ENCODE data around the gene PRIM1.
"Not testable (repeated sequence)": the region's sequence is repeated elsewhere in the genome, so short reads cannot be mapped to it uniquely, and the experiment has no call there.

PRIM1 gene

DNA sequence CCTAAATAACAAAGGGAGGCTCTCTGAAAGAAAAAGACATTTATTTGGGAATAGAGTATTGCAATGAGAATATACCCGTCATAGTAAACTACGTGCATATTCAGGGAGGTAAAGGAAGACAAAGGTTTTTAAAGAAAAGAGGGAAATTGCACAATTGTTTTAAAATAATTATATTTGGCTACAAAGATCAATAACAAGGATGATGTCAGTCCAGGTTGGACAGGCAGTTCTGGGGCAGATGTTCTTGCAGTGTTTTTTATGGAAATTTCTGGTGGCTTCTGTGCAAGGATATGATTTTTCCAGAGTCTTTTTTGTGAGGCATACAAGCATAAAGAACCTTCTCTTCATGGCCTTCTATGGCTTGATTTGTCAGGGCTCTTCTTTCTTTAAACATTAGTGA, 40.6 kb upstream of the PRIM1 start:
- Histone ChIP-seq H3K36me3 (ENCODE audit: insufficient read depth, low read length) (no peaks in the 10 kb centered on the region), H3K4me1 (ENCODE audit: insufficient read depth, low read length, poor library complexity, severe bottlenecking) (no peaks in the 10 kb centered on the region), H3K79me2 (ENCODE audit: insufficient read depth, low read length) (no peaks in the 10 kb centered on the region), H3K4me3 (ENCODE audit: low read length, poor library complexity, severe bottlenecking) (no peak overlapping the region), H3F3A (ENCODE audit: low read depth) (no peaks in the 10 kb centered on the region), H3K9ac (ENCODE audit: low read depth, low read length, poor library complexity, severe bottlenecking) (no peak overlapping the region), H2AFZ (ENCODE audit: low read length) (no peak overlapping the region), H3K4me2 (ENCODE audit: low read depth, low read length, poor library complexity, severe bottlenecking) (no peak overlapping the region), H3K9me3 (ENCODE audit: insufficient read depth, low read depth, low read length) (no peaks in the 10 kb centered on the region), H4K20me1 (ENCODE audit: insufficient read depth, low read length, poor library complexity, severe bottlenecking) (no peaks in the 10 kb centered on the region), H3K27me3 (ENCODE audit: insufficient read depth, low read length, poor library complexity, severe bottlenecking) (no peaks in the 10 kb centered on the region), H3K9me2 (replicated peaks; ENCODE audit: low read depth, low read length) (no peaks in the 10 kb centered on the region)
- TF ChIP-seq, protein P1, sequence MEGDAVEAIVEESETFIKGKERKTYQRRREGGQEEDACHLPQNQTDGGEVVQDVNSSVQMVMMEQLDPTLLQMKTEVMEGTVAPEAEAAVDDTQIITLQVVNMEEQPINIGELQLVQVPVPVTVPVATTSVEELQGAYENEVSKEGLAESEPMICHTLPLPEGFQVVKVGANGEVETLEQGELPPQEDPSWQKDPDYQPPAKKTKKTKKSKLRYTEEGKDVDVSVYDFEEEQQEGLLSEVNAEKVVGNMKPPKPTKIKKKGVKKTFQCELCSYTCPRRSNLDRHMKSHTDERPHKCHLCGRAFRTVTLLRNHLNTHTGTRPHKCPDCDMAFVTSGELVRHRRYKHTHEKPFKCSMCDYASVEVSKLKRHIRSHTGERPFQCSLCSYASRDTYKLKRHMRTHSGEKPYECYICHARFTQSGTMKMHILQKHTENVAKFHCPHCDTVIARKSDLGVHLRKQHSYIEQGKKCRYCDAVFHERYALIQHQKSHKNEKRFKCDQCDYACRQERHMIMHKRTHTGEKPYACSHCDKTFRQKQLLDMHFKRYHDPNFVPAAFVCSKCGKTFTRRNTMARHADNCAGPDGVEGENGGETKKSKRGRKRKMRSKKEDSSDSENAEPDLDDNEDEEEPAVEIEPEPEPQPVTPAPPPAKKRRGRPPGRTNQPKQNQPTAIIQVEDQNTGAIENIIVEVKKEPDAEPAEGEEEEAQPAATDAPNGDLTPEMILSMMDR (conservative IDR thresholded peaks at IDR 0.05; ENCODE audit: low read length), result no peak
- TF ChIP-seq EZH2phosphoT487 (IDR thresholded peaks at IDR 0.05; ENCODE audit: borderline replicate concordance), result no peak

DNA sequence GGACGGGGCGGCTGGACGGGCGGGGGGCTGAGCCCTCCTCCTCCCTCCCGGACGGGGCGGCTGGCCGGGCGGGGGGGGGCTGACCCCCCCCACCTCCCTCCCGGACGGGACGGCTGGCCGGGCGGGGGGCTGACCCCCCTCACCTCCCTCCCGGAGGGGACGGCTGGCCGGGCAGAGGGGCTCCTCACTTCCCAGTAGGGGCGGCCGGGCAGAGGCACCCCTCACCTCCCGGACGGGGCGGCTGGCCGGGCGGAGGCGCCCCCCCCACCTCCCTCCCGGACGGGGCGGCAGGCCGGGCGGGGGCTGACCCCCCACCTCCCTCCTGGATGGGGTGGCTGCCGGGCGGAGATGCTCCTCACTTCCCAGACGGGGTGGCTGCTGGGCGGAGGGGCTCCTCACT, 37.3 kb upstream of the PRIM1 start:
- not testable (repeated sequence) for H3K4me3 ChIP-seq (ENCODE audit: low read length, poor library complexity, severe bottlenecking); H3K9ac ChIP-seq (ENCODE audit: low read depth, low read length, poor library complexity, severe bottlenecking); H3F3A ChIP-seq (ENCODE audit: low read depth); H3K79me2 ChIP-seq (ENCODE audit: insufficient read depth, low read length); H3K4me2 ChIP-seq (ENCODE audit: low read depth, low read length, poor library complexity, severe bottlenecking); H2AFZ ChIP-seq (ENCODE audit: low read length); H4K20me1 ChIP-seq (ENCODE audit: insufficient read depth, low read length, poor library complexity, severe bottlenecking); H3K9me3 ChIP-seq (ENCODE audit: insufficient read depth, low read depth, low read length); H3K27me3 ChIP-seq (ENCODE audit: insufficient read depth, low read length, poor library complexity, severe bottlenecking); H3K36me3 ChIP-seq (ENCODE audit: insufficient read depth, low read length); H3K4me1 ChIP-seq (ENCODE audit: insufficient read depth, low read length, poor library complexity, severe bottlenecking); H3K9me2 ChIP-seq (replicated peaks; ENCODE audit: low read depth, low read length)

DNA sequence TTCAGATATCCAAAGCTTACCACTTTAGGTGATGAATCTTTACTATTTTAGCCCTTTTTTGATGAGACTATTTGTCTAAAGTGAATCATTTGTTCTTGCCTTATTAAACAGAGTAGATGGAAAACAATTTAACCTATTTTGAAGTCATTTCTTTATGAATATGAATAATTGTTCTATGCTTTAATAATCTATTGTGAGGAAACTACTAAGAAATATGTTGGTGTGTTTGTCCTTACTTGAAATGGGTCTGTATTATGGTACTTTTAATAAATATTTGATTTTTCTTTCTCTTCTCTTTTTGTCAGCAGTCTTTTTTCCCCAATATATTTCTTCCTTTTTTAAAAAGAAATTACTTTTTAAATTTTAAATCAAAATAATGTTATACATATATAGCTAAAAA, 35.4 kb upstream of the PRIM1 start:
- Histone ChIP-seq H3K9ac (ENCODE audit: low read depth, low read length, poor library complexity, severe bottlenecking) (no peak overlapping the region), H3K79me2 (ENCODE audit: insufficient read depth, low read length) (no peaks in the 10 kb centered on the region), H3K4me3 (ENCODE audit: low read length, poor library complexity, severe bottlenecking) (no peak overlapping the region), H4K20me1 (ENCODE audit: insufficient read depth, low read length, poor library complexity, severe bottlenecking) (no peaks in the 10 kb centered on the region), H3K4me2 (ENCODE audit: low read depth, low read length, poor library complexity, severe bottlenecking) (no peak overlapping the region), H3F3A (ENCODE audit: low read depth) (no peaks in the 10 kb centered on the region), H2AFZ (ENCODE audit: low read length) (no peak overlapping the region), H3K4me1 (ENCODE audit: insufficient read depth, low read length, poor library complexity, severe bottlenecking) (no peaks in the 10 kb centered on the region), H3K9me2 (replicated peaks; ENCODE audit: low read depth, low read length) (no peaks in the 10 kb centered on the region), H3K36me3 (ENCODE audit: insufficient read depth, low read length) (no peaks in the 10 kb centered on the region), H3K9me3 (ENCODE audit: insufficient read depth, low read depth, low read length) (no peaks in the 10 kb centered on the region), H3K27me3 (ENCODE audit: insufficient read depth, low read length, poor library complexity, severe bottlenecking) (no peaks in the 10 kb centered on the region)
- no peak for TF ChIP-seq EZH2phosphoT487 (IDR thresholded peaks at IDR 0.05; ENCODE audit: borderline replicate concordance)
- TF ChIP-seq, protein P1 (conservative IDR thresholded peaks at IDR 0.05; ENCODE audit: low read length), result no peak

DNA sequence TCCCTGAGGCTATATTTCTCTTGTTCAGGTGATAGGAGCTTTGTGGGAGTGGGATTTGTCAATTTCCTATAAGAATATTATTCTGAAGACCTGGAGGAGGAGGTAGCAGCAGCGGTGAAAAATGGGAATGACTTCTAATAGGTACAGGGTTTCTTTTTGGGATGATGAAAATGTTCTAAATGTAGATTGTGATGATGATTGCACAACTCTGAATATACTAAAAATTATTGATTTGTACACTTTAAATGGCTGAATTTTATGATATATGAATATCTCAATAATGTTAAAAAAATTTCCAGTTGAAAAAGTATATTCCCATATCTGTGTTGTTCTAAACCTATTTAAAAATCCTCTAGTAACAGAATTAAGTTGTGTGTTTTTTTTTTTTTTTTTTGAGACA, 33.8 kb upstream of the PRIM1 start:
- TF ChIP-seq EZH2phosphoT487 (IDR thresholded peaks at IDR 0.05; ENCODE audit: borderline replicate concordance), result no peak
- TF ChIP-seq, protein P1 (conservative IDR thresholded peaks at IDR 0.05; ENCODE audit: low read length), result no peak
- Histone ChIP-seq H3K27me3 (ENCODE audit: insufficient read depth, low read length, poor library complexity, severe bottlenecking) (no peaks in the 10 kb centered on the region), H3K9me2 (replicated peaks; ENCODE audit: low read depth, low read length) (no peaks in the 10 kb centered on the region), H3K79me2 (ENCODE audit: insufficient read depth, low read length) (no peaks in the 10 kb centered on the region), H3K36me3 (ENCODE audit: insufficient read depth, low read length) (no peaks in the 10 kb centered on the region), H3F3A (ENCODE audit: low read depth) (no peaks in the 10 kb centered on the region), H3K9ac (ENCODE audit: low read depth, low read length, poor library complexity, severe bottlenecking) (no peak overlapping the region), H4K20me1 (ENCODE audit: insufficient read depth, low read length, poor library complexity, severe bottlenecking) (no peaks in the 10 kb centered on the region), H3K4me3 (ENCODE audit: low read length, poor library complexity, severe bottlenecking) (no peak overlapping the region), H2AFZ (ENCODE audit: low read length) (no peak overlapping the region), H3K4me2 (ENCODE audit: low read depth, low read length, poor library complexity, severe bottlenecking) (no peak overlapping the region), H3K4me1 (ENCODE audit: insufficient read depth, low read length, poor library complexity, severe bottlenecking) (no peaks in the 10 kb centered on the region), H3K9me3 (ENCODE audit: insufficient read depth, low read depth, low read length) (no peaks in the 10 kb centered on the region)
